ENCODE results near the gene CDON. TPM values are rescaled to one million over a fixed set of nuclear protein-coding genes. Genes with fewer than 3 reads are reported as not detected.
A peak's percentile ranks its signal among the peaks of the same experiment; 100 is the strongest.

The CDON gene
- total and polyA plus RNA-seq, 7 experiments from 2014 or later = 0.24 to 4.8 (median 2.1) TPM

DNA sequence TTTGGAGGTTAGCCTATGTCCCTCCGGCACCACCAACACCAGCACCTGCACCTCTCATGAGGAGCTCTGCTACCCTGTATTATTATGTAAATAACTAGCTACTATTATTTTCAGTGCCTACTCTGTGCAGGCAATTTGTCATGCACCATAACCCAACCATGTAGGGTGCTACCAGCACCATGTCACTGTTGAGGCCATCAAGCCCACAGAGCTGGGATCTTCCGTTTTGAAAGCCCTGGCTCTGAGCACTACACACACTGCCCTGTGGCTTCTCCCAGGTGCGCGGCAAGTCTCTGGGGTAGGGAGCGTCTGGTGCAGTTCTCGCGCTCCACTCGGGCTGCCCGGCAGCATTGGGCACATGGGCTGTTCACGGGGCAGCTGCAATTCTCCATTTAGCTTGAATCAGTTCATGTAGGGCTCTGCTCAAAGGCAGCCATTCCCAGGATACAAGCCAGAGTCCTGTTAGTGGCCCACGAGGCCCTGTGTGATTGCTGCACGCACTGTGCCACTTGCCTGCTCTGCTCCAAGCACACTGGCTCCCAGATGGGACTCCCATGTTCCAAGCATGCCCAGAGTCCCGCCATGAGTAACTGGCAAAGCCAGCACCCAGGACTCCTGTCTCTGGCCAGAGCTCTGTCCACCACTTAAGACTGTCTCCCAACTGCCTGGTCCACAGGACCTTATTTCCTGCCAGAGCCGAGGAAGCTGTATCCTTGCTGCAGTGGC lies 42.5 kb upstream of the CDON start:
- Mint-ChIP-seq H3K27ac (no peak overlapping the region), H3K4me3 (no peak overlapping the region), H3K36me3 (no peaks in the 10 kb centered on the region), H3K27me3 (peaks cover 0 to 5% (median 0%) of the 10 kb centered on the region in 5 donors), H3K9me3 (peaks cover 0 to 2% (median 0%) of the 10 kb centered on the region in 11 donors), H3K4me1 (peaks cover 0 to 2% (median 0%) of the 10 kb centered on the region in 7 donors)
- no peaks in the 10 kb centered on the region for H3K9me3 ChIP-seq (ENCODE audit: control insufficient read depth in 2 of 3, low read length in 3 of 3)
- no peak overlapping the region for H3K27ac ChIP-seq (ENCODE audit: low read depth, low read length)
- intact Hi-C loops (cut with micrococcal nuclease) = no loop called here
- H3K27me3 ChIP-seq (ENCODE audit: control insufficient read depth in 2 of 2, insufficient read depth in 2 of 2, low read length in 2 of 2) = no peaks in the 10 kb centered on the region
- CTCF ChIA-PET = no interaction called here
- H3K4me1 ChIP-seq (ENCODE audit: control insufficient read depth in 2 of 2, insufficient read depth in 2 of 2, low read length in 2 of 2) = no peaks in the 10 kb centered on the region
- ATAC-seq (no peak), DNase-seq (no peak)
- POLR2A ChIA-PET = no interaction called here
- no peaks in the 10 kb centered on the region for H3K36me3 ChIP-seq (ENCODE audit: control insufficient read depth in 2 of 3, insufficient read depth in 3 of 3, low read length in 3 of 3)
- H3K4me3 ChIP-seq (ENCODE audit: low read length) = no peak overlapping the region

DNA sequence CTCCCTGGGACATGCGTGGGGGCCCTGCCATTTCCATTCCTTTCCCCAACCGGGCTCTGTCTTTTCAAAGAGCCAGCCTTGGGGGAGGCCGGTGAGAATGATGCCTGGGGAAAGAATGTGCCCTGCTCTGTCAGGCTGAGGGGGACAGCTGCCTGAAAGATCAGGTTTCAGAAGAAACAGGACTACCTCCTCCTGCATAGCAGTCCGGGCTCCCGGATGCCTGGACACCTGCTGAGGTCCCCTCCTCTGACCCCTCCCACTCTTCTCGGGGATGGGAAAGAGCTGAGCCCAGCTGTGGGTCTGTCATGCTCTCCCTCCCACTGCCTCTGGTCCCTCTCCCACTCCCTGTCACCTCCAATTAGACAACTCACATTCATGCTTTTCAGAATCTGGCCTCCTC lies 41.8 kb upstream of the CDON start:
- H3K4me3 Mint-ChIP-seq = no peak overlapping the region
- DNase-seq (no peak), ATAC-seq (no peak)
- H3K27me3 Mint-ChIP-seq = peaks cover 0 to 5% (median 0%) of the 10 kb centered on the region in 5 donors
- Histone ChIP-seq H3K4me1 (ENCODE audit: control insufficient read depth in 2 of 2, insufficient read depth in 2 of 2, low read length in 2 of 2) (no peaks in the 10 kb centered on the region), H3K27ac (ENCODE audit: low read depth, low read length) (no peak overlapping the region), H3K27me3 (ENCODE audit: control insufficient read depth in 2 of 2, insufficient read depth in 2 of 2, low read length in 2 of 2) (no peaks in the 10 kb centered on the region), H3K4me3 (ENCODE audit: low read length) (no peak overlapping the region), H3K36me3 (ENCODE audit: control insufficient read depth in 2 of 3, insufficient read depth in 3 of 3, low read length in 3 of 3) (no peaks in the 10 kb centered on the region), H3K9me3 (ENCODE audit: control insufficient read depth in 2 of 3, low read length in 3 of 3) (no peaks in the 10 kb centered on the region)
- no peak overlapping the region for H3K27ac Mint-ChIP-seq
- H3K9me3 Mint-ChIP-seq = peaks cover 0 to 2% (median 0%) of the 10 kb centered on the region in 11 donors
- CTCF ChIA-PET = interaction anchor here (0.6 to 0.8 kb wide), 2 partner anchors 536 to 1066 kb away, joined by 3 to 4 read pairs; no protein-coding TSS in a partner anchor
- no peaks in the 10 kb centered on the region for H3K36me3 Mint-ChIP-seq
- H3K4me1 Mint-ChIP-seq = peaks cover 0 to 2% (median 0%) of the 10 kb centered on the region in 7 donors
- POLR2A ChIA-PET = no interaction called here
- intact Hi-C loops (cut with micrococcal nuclease) = no loop called here

DNA sequence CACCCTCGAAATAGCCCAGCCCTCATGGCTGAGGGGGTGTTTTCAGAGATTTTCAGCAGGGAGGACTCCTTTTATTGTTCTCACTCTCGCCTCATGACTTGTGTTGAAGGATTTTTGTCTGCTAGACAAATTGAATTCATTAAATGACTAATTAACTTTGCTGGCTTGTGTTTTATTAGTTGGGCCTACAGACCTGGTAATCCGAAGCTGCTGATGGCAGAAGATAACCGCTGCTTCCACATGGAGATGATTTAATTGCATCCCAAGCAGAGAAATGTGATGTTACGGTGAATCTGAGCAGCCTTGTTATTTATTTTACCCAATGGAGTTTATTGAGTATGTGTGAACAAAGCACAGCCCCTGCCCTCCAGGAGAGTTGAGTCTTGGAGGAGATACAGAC lies 40.5 kb upstream of the CDON start:
- H3K4me1 Mint-ChIP-seq = peaks cover 0 to 2% (median 0%) of the 10 kb centered on the region in 7 donors
- no peaks in the 10 kb centered on the region for H3K27me3 ChIP-seq (ENCODE audit: control insufficient read depth in 2 of 2, insufficient read depth in 2 of 2, low read length in 2 of 2)
- no peaks in the 10 kb centered on the region for H3K36me3 ChIP-seq (ENCODE audit: control insufficient read depth in 2 of 3, insufficient read depth in 3 of 3, low read length in 3 of 3)
- H3K4me3 Mint-ChIP-seq = no peak overlapping the region
- no peaks in the 10 kb centered on the region for H3K36me3 Mint-ChIP-seq
- ChIA-PET CTCF (no interaction called here), POLR2A (no interaction called here)
- peaks cover 0 to 5% (median 0%) of the 10 kb centered on the region in 5 donors for H3K27me3 Mint-ChIP-seq
- no peak overlapping the region for H3K27ac Mint-ChIP-seq
- no peak overlapping the region for H3K27ac ChIP-seq (ENCODE audit: low read depth, low read length)
- ATAC-seq = no peak
- DNase-seq = no peak
- intact Hi-C loops (cut with micrococcal nuclease) = no loop called here
- no peak overlapping the region for H3K4me3 ChIP-seq (ENCODE audit: low read length)
- H3K9me3 ChIP-seq (ENCODE audit: control insufficient read depth in 2 of 3, low read length in 3 of 3) = no peaks in the 10 kb centered on the region
- H3K4me1 ChIP-seq (ENCODE audit: control insufficient read depth in 2 of 2, insufficient read depth in 2 of 2, low read length in 2 of 2) = no peaks in the 10 kb centered on the region
- peaks cover 0 to 2% (median 0%) of the 10 kb centered on the region in 11 donors for H3K9me3 Mint-ChIP-seq

DNA sequence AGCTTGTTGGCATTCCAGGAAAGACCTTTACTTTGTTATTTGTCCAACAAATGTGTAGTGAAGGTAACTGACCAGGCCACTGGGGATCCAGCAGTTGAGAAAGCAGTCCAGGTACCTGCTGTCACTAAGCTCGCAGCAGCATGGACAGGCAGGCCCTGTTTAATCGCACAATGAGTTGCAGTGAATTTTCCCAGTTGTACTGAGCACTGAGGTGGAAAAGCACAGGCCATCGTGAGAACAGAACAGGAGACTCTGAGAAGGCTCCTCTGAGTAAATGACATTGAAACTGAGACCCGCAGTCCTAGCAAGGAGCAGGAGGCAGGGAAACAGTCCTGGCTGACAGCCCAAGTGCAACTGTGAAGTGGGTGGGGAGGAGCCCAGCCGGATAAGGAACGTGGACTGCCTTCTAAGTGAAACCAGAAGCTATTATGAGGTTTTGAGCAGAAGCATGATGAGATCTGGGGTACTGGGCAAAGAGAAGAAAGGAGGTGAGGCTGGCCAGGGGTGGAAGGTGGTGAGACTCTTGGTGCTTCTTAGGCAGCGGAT lies 39.8 kb upstream of the CDON start:
- Histone ChIP-seq H3K4me1 (ENCODE audit: control insufficient read depth in 2 of 2, insufficient read depth in 2 of 2, low read length in 2 of 2) (no peaks in the 10 kb centered on the region), H3K27ac (ENCODE audit: low read depth, low read length) (no peak overlapping the region), H3K27me3 (ENCODE audit: control insufficient read depth in 2 of 2, insufficient read depth in 2 of 2, low read length in 2 of 2) (no peaks in the 10 kb centered on the region), H3K36me3 (ENCODE audit: control insufficient read depth in 2 of 3, insufficient read depth in 3 of 3, low read length in 3 of 3) (no peaks in the 10 kb centered on the region), H3K4me3 (ENCODE audit: low read length) (no peak overlapping the region), H3K9me3 (ENCODE audit: control insufficient read depth in 2 of 3, low read length in 3 of 3) (no peaks in the 10 kb centered on the region)
- H3K4me3 Mint-ChIP-seq = no peak overlapping the region
- intact Hi-C loops (cut with micrococcal nuclease) = no loop called here
- H3K27me3 Mint-ChIP-seq = peaks cover 0 to 10% (median 0%) of the 10 kb centered on the region in 5 donors
- H3K4me1 Mint-ChIP-seq = peaks cover 0 to 2% (median 0%) of the 10 kb centered on the region in 7 donors
- DNase-seq (no peak), ATAC-seq (no peak)
- H3K9me3 Mint-ChIP-seq = no peaks in the 10 kb centered on the region
- peak overlapping the region in 1 of 9 donors; percentile 56 for H3K27ac Mint-ChIP-seq
- CTCF ChIA-PET = no interaction called here
- POLR2A ChIA-PET = interaction anchor here (0.6 kb wide), 1 partner anchor 11 kb away, joined by 3 read pairs; no protein-coding TSS in a partner anchor
- H3K36me3 Mint-ChIP-seq = no peaks in the 10 kb centered on the region

DNA sequence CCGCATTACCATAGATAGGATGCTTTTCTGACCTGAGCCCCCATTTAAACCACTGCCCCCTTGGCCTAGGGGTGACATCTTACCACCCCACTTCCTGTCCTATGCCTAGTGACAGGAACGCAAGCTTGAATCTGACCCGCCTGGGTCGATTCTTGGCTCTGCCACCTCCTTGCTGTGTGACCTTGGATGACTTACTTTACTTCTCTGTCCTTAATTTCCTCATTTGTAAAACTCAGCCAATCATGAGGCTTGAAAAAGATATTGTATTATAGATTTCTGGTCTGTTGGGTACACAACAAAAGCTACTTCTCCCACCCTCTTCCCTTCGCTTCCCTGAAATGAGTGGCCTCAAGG lies 39.2 kb upstream of the CDON start:
- no peaks in the 10 kb centered on the region for H3K9me3 ChIP-seq (ENCODE audit: control insufficient read depth in 2 of 3, low read length in 3 of 3)
- no peaks in the 10 kb centered on the region for H3K36me3 ChIP-seq (ENCODE audit: control insufficient read depth in 2 of 3, insufficient read depth in 3 of 3, low read length in 3 of 3)
- intact Hi-C loops (cut with micrococcal nuclease) = no loop called here
- CTCF ChIA-PET = interaction anchor here (0.6 to 0.7 kb wide), 3 partner anchors 12 to 1317 kb away, joined by 3 read pairs; no protein-coding TSS in a partner anchor
- Mint-ChIP-seq H3K4me1 (peaks cover 0 to 2% (median 0%) of the 10 kb centered on the region in 7 donors), H3K27me3 (peaks cover 0 to 13% (median 0%) of the 10 kb centered on the region in 5 donors), H3K9me3 (no peaks in the 10 kb centered on the region), H3K4me3 (no peak overlapping the region), H3K36me3 (no peaks in the 10 kb centered on the region), H3K27ac (no peak overlapping the region)
- DNase-seq = no peak
- POLR2A ChIA-PET = interaction anchor here (0.6 kb wide), 1 partner anchor 10 kb away, joined by 3 read pairs; no protein-coding TSS in a partner anchor
- no peaks in the 10 kb centered on the region for H3K27me3 ChIP-seq (ENCODE audit: control insufficient read depth in 2 of 2, insufficient read depth in 2 of 2, low read length in 2 of 2)
- no peak for ATAC-seq
- H3K27ac ChIP-seq (ENCODE audit: low read depth, low read length) = no peak overlapping the region
- no peaks in the 10 kb centered on the region for H3K4me1 ChIP-seq (ENCODE audit: control insufficient read depth in 2 of 2, insufficient read depth in 2 of 2, low read length in 2 of 2)
- H3K4me3 ChIP-seq (ENCODE audit: low read length) = no peak overlapping the region

DNA sequence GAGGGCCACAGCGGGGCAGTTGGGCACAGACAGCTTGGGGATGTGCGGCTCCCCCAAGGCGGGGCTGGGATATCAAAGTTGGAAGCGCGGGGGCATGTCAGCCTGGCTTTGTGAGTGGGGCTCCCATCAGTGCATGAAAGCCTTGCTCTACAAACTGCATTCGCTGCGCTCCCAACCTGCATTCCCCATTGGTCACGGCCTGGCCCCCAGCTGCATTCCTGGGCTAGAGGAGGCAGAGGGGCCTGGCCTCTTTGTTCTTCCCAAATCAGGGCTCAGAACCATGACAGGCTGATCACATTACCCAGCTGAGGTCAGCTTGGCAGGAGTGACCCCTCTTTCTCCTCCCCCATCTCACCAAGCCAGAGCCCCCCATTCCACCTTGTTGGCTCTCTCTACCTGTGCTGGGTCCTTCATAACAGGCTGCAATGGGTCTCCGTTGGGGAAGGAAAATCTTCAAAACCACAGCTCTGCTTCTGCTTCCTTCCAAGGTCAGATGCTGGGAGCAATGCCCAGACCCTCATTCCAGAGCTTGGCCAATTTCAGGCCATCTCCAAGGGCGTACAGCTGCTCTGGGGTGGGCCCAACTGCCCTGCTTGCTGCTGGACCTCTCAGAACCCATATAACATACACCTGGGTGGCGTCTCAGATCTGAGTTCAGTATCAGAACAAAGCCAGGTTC lies 38.7 kb upstream of the CDON start:
- POLR2A ChIA-PET = interaction anchor here (0.7 kb wide), 1 partner anchor 12 kb away, joined by 3 read pairs; no protein-coding TSS in a partner anchor
- Histone ChIP-seq H3K36me3 (ENCODE audit: control insufficient read depth in 2 of 3, insufficient read depth in 3 of 3, low read length in 3 of 3) (no peaks in the 10 kb centered on the region), H3K27me3 (ENCODE audit: control insufficient read depth in 2 of 2, insufficient read depth in 2 of 2, low read length in 2 of 2) (no peaks in the 10 kb centered on the region), H3K9me3 (ENCODE audit: control insufficient read depth in 2 of 3, low read length in 3 of 3) (no peaks in the 10 kb centered on the region), H3K4me3 (ENCODE audit: low read length) (no peak overlapping the region), H3K4me1 (ENCODE audit: control insufficient read depth in 2 of 2, insufficient read depth in 2 of 2, low read length in 2 of 2) (no peaks in the 10 kb centered on the region), H3K27ac (ENCODE audit: low read depth, low read length) (no peak overlapping the region)
- Mint-ChIP-seq H3K36me3 (no peaks in the 10 kb centered on the region), H3K27me3 (peaks cover 0 to 9% (median 0%) of the 10 kb centered on the region in 5 donors), H3K4me1 (peaks cover 0 to 2% (median 0%) of the 10 kb centered on the region in 7 donors), H3K9me3 (no peaks in the 10 kb centered on the region), H3K27ac (peak overlapping the region in 1 of 9 donors; percentile 34), H3K4me3 (no peak overlapping the region)
- DNase-seq (no peak), ATAC-seq (no peak)
- intact Hi-C loops (cut with micrococcal nuclease) = no loop called here
- CTCF ChIA-PET = interaction anchor here (0.6 to 0.7 kb wide), 3 partner anchors 12 to 1316 kb away, joined by 3 read pairs; no protein-coding TSS in a partner anchor

All from naive thymus-derived CD4-positive, alpha-beta T cell (primary cell).